HepG2 (cell line): ENCODE data around the gene LCK. TPM values are rescaled to one million over a fixed set of nuclear protein-coding genes. Genes with fewer than 3 reads are reported as not detected.

Experiments used
- ADNP ChIP-seq: sonication (generic); formaldehyde crosslinking; IDR thresholded peaks from 2 replicates; pipeline ENCODE4 v1.4.0; 2020; ENCODE audit warnings: missing genetic modification reagents
- ATF5 ChIP-seq: sonication (generic); formaldehyde crosslinking; IDR thresholded peaks from 2 replicates; pipeline ENCODE4 v1.4.0; 2020; ENCODE audit warnings: mild to moderate bottlenecking, low read depth, missing genetic modification reagents
- ATF7-NPFF ChIP-seq: sonication (generic); formaldehyde crosslinking; IDR thresholded peaks from 2 replicates; pipeline ENCODE4 v1.8.1; 2023; ENCODE audit warnings: mild to moderate bottlenecking, low read depth, missing genetic modification reagents, moderate library complexity
- CBFB ChIP-seq: sonication (generic); formaldehyde crosslinking; IDR thresholded peaks from 2 replicates; pipeline ENCODE4 v1.4.0; 2020; ENCODE audit warnings: missing genetic modification reagents
- EP300 ChIP-seq, 3 experiments: sonication (generic) in 1 of 3; formaldehyde crosslinking in 1 of 3; IDR thresholded peaks; 2 replicates each; pipeline versions ENCODE4 v1.5.1 to v1.6.1; 2011 to 2020; ENCODE audit warnings: low read depth in 2 of 3, low read length in 2 of 3, borderline replicate concordance in 1 of 3, improper control_type of control experiment in 1 of 3, mild to moderate bottlenecking in 1 of 3, missing genetic modification reagents in 1 of 3, moderate library complexity in 1 of 3
- FOXO4 ChIP-seq: sonication (generic); formaldehyde crosslinking; conservative IDR thresholded peaks from 2 replicates; pipeline ENCODE4 v1.8.1; 2023; ENCODE audit warnings: missing genetic modification reagents
- HMGA1 ChIP-seq: sonication (generic); formaldehyde crosslinking; conservative IDR thresholded peaks from 2 replicates; pipeline ENCODE4 v1.4.0; 2020; ENCODE audit warnings: missing genetic modification reagents
- HNRNPUL1 ChIP-seq: fragments of 200-400 bp; formaldehyde crosslinking; IDR thresholded peaks from 2 replicates; pipeline ENCODE4 v1.6.1; 2017; ENCODE audit warnings: low read depth, mild to moderate bottlenecking, low read length, moderate library complexity
- PHF5A ChIP-seq: IDR thresholded peaks from one replicate; pipeline ENCODE4 v1.6.1; 2018; ENCODE audit warnings: low read depth, missing genetic modification reagents; ENCODE audit not compliant: unreplicated experiment
- RELA ChIP-seq: sonication (generic); formaldehyde crosslinking; IDR thresholded peaks from 2 replicates; pipeline ENCODE4 v1.4.0; 2020; ENCODE audit warnings: missing genetic modification reagents
- RERE ChIP-seq: IDR thresholded peaks from 2 replicates; pipeline ENCODE4 v1.6.1; 2016; ENCODE audit warnings: low read depth, missing genetic modification reagents, missing compliant biosample characterization
- SNAPC5 ChIP-seq: sonication (generic); formaldehyde crosslinking; IDR thresholded peaks from 2 replicates; pipeline ENCODE4 v1.8.1; 2023; ENCODE audit warnings: mild to moderate bottlenecking, missing genetic modification reagents, borderline replicate concordance
- SUZ12 ChIP-seq: fragments of 150-350 bp; IDR thresholded peaks from 2 replicates; pipeline ENCODE4 v1.6.1; 2014; ENCODE audit warnings: low read depth, low read length
- ZBTB7A ChIP-seq: sonication (generic); formaldehyde crosslinking; IDR thresholded peaks from 2 replicates; pipeline ENCODE4 v1.8.0; 2022; ENCODE audit warnings: mild to moderate bottlenecking, missing genetic modification reagents
- ZKSCAN1 ChIP-seq: fragments of 150-350 bp; IDR thresholded peaks from 2 replicates; pipeline ENCODE4 v1.6.1; 2014; ENCODE audit warnings: low read length
- ZNF24 ChIP-seq: fragments of 450-650 bp; IDR thresholded peaks from 2 replicates; pipeline ENCODE4 v1.6.1; 2017; ENCODE audit warnings: antibody characterized with exemption, mild to moderate bottlenecking
- ZNF451 ChIP-seq: sonication (generic); formaldehyde crosslinking; IDR thresholded peaks from 2 replicates; pipeline ENCODE4 v1.5.0; 2020; ENCODE audit warnings: mild to moderate bottlenecking, missing genetic modification reagents
- ZNF615 ChIP-seq: sonication (generic); formaldehyde crosslinking; IDR thresholded peaks from 2 replicates; pipeline ENCODE4 v1.5.0; 2020; ENCODE audit warnings: mild to moderate bottlenecking, missing genetic modification reagents, borderline replicate concordance
- ZUFSP ChIP-seq: sonication (generic); formaldehyde crosslinking; IDR thresholded peaks from 2 replicates; pipeline ENCODE4 v1.9.0; 2021; ENCODE audit warnings: missing genetic modification reagents, mild to moderate bottlenecking, borderline replicate concordance
- polyA plus RNA-seq, 8 experiments: library from polyadenylated mRNA; depleted of rRNA in 3 of 8; stranded (reverse) in 7 of 8; unstranded in 1 of 8; fragments of >200 nt; fragmentation: Illumina TruSeq in 4 of 8; extraction: Trizol in 4 of 8; gene quantifications; 2 replicates each; pipeline versions ENCODE4 v1.2.1 to v1.2.3, GENCODE V29; 2011 to 2016; ENCODE audit warnings: low read depth in 4 of 8, missing spikeins in 1 of 8, mixed read lengths in 1 of 8; ENCODE audit not compliant: insufficient read depth in 1 of 8
- total RNA-seq, 5 experiments: library from RNA; depleted of rRNA; stranded (reverse); fragments of >200 nt; fragmentation: Illumina TruSeq; extraction: Trizol; gene quantifications; 2 replicates each; pipeline ENCODE4 v1.2.3, GENCODE V29; 2016; ENCODE audit warnings: low read depth in 1 of 5

The LCK gene
- total and polyA plus RNA-seq, 2 of the 13 experiments (the other 11 are each of a cell fraction or from before 2014, with no cell fraction given), result 0.93 to 1.8 TPM

GRCh38 chr1:32291708-32292538 lies 40.9 kb downstream of the LCK start, which contains the start of gene HDAC1 (continued):
- TF ChIP-seq RERE (no peak), SUZ12 (no peak), ATF5 (no peak), CBFB (CRISPR knock-in tag) (no peak), HNRNPUL1 (no peak), ADNP (CRISPR knock-in tag) (peak; percentile 60; the same call in 1 of the 2 replicates), EP300 (IDR thresholded peaks at IDR 0.05; ENCODE audit: low read depth in 2 of 2, low read length in 2 of 2) (peak in 1 of 2 experiments; percentile 50; a peak in 2 of 4 replicates), EP300 (CRISPR knock-in tag; IDR thresholded peaks at IDR 0.05; ENCODE audit: borderline replicate concordance) (0 out of 2 replicates have a peak, but pooled peaks have one; percentile 16), ZUFSP (CRISPR knock-in tag) (no peak), RELA (CRISPR knock-in tag) (no peak), SNAPC5 (CRISPR knock-in tag) (no peak), FOXO4 (CRISPR knock-in tag) (no peak), ZNF615 (no peak), ZBTB7A (CRISPR knock-in tag) (no peak), HMGA1 (CRISPR knock-in tag) (no peak), ZNF451 (no peak; the same call in 1 of the 2 replicates), ZKSCAN1 (no peak), PHF5A (no peak), ATF7-NPFF (CRISPR knock-in tag) (peak; percentile 41; the same call in 1 of the 2 replicates), ZNF24 (no peak)
